ENCODE data around the gene IL1A. TPM values are rescaled to one million over a fixed set of nuclear protein-coding genes. Genes with fewer than 3 reads are reported as not detected.
A peak's percentile ranks its signal among the peaks of the same experiment; 100 is the strongest.

Gene IL1A
- total and polyA plus RNA-seq, 9 of the 15 experiments (the other 6 are each of a cell fraction or from before 2014, with no cell fraction given) = 0.03 to 0.27 (median 0.14) TPM; not detected in 2

GRCh38 chr2:112818094-112818902 is 34.0 kb upstream of the IL1A start (continued):
- peak in 1 of 2 experiments; percentile 37; a peak in 1 of 4 replicates for TF ChIP-seq RCOR1 (IDR thresholded peaks at IDR 0.05; ENCODE audit: borderline replicate concordance in 1 of 2, low read depth in 2 of 2, low read length in 2 of 2)
- peak; percentile 42; the same call in 1 of the 2 replicates for TF ChIP-seq CEBPB (tag; IDR thresholded peaks at IDR 0.05)
- no peak for TF ChIP-seq ZBTB40 (IDR thresholded peaks at IDR 0.05)
- no peak for TF ChIP-seq ZBTB40 (CRISPR knock-in tag; IDR thresholded peaks at IDR 0.05)
- TF ChIP-seq LCOR (CRISPR knock-in tag; IDR thresholded peaks at IDR 0.05) = no peak
- TF ChIP-seq JUND (IDR thresholded peaks at IDR 0.05; ENCODE audit: borderline replicate concordance, low read depth, low read length) = 0 out of 2 replicates have a peak, but pooled peaks have one; percentile 16
- no peak; the same call in 2 of the 3 replicates for TF ChIP-seq JUND (tag; IDR thresholded peaks at IDR 0.05; ENCODE audit: borderline replicate concordance, low read depth, low read length)
- TF ChIP-seq FUS (optimal IDR thresholded peaks at IDR 0.05; ENCODE audit: low read depth, low read length) = no peak
- TF ChIP-seq ZFX (CRISPR knock-in tag; IDR thresholded peaks at IDR 0.05) = no peak
- peak; percentile 53 for TF ChIP-seq BHLHE40 (IDR thresholded peaks at IDR 0.05; ENCODE audit: low read length)
- TF ChIP-seq MEIS2 (IDR thresholded peaks at IDR 0.05; ENCODE audit: partially characterized antibody) = peak; percentile 97
- TF ChIP-seq NFE2 (IDR thresholded peaks at IDR 0.05; ENCODE audit: low read depth) = no peak
- TF ChIP-seq FOXJ2 (tag; IDR thresholded peaks at IDR 0.05) = peak; percentile 71

Data from K562 (cell line).